Keratinocyte (primary cell): ENCODE data around the gene SEC22A.

Source experiments
- CTCF ChIP-seq, 3 experiments: IDR thresholded peaks in 1 of 3; conservative IDR thresholded peaks in 1 of 3; optimal IDR thresholded peaks in 1 of 3; 2 replicates in 2 of 3; 3 replicates in 1 of 3; pipeline versions ENCODE3 to v1.5.1; 2011; ENCODE audit warnings: low read length in 3 of 3, mild to moderate bottlenecking in 3 of 3, moderate library complexity in 2 of 3, control low read depth in 1 of 3, inconsistent platforms in 1 of 3; ENCODE audit not compliant: insufficient read depth in 2 of 3; ENCODE audit errors: extremely low read depth in 1 of 3
- EZH2 ChIP-seq: IDR thresholded peaks from one replicate; pipeline ENCODE4 v1.6.1; 2012; ENCODE audit warnings: inconsistent platforms, mild to moderate bottlenecking, low read length, moderate library complexity

- TF ChIP-seq CTCF (optimal IDR thresholded peaks at IDR 0.05 in 1 of 3, IDR thresholded peaks at IDR 0.05 in 1 of 3, conservative IDR thresholded peaks at IDR 0.05 in 1 of 3; ENCODE audit: extremely low read depth in 1 of 3, insufficient read depth in 2 of 3, low read length in 3 of 3) (no peak), EZH2 (no peak)
These were observed 116.0 kb downstream of the SEC22A start for GRCh38 chr3:123317716-123318115.
